ENCODE measurements around the gene CC2D1A.
A peak's percentile ranks its signal among the peaks of the same experiment; 100 is the strongest.

Gene CC2D1A

GRCh38 chr19:13905634-13906520, at the start of gene CC2D1A, which contains the start of gene BRME1:
Gene CC2D1A, plus strand, starts transcription at chr19:13906201. Its CDS starts 241 bp downstream, at chr19:13906442.
Gene BRME1, minus strand, starts transcription at chr19:13906117. Its CDS starts 1,225 bp downstream, at chr19:13904892.
- peak; percentile 77 for DNase-seq

- no peak for DNase-seq
Measured at GRCh38 chr19:13856497-13856896, 49.5 kb upstream of the CC2D1A start.

- DNase-seq, result no peak
Measured at GRCh38 chr19:13859361-13859880, 46.6 kb upstream of the CC2D1A start.

GRCh38 chr19:13860679-13861391, 45.2 kb upstream of the CC2D1A start:
- no peak for DNase-seq

GRCh38 chr19:13861392-13861713, 44.6 kb upstream of the CC2D1A start:
- DNase-seq, result no peak

GRCh38 chr19:13861714-13862531, 44.1 kb upstream of the CC2D1A start:
- peak; percentile 84 for DNase-seq

GRCh38 chr19:13864046-13864666, 41.8 kb upstream of the CC2D1A start:
- DNase-seq, result no peak

GRCh38 chr19:13864667-13865570, 41.1 kb upstream of the CC2D1A start:
- DNase-seq, result no peak

- no peak for DNase-seq
Measured at GRCh38 chr19:13865571-13866462, 40.2 kb upstream of the CC2D1A start.

- no peak for DNase-seq
Measured at GRCh38 chr19:13866463-13867046, 39.4 kb upstream of the CC2D1A start.

GRCh38 chr19:13868663-13869062, 37.3 kb upstream of the CC2D1A start:
- no peak for DNase-seq

- no peak for DNase-seq
Measured at GRCh38 chr19:13869281-13869680, 36.7 kb upstream of the CC2D1A start.

- no peak for DNase-seq
Measured at GRCh38 chr19:13870873-13871272, 35.1 kb upstream of the CC2D1A start.

GRCh38 chr19:13872339-13872694, 33.7 kb upstream of the CC2D1A start:
- DNase-seq, result no peak

GRCh38 chr19:13872695-13873389, 33.2 kb upstream of the CC2D1A start:
- DNase-seq, result no peak

GRCh38 chr19:13873834-13874515, 32.0 kb upstream of the CC2D1A start:
- no peak for DNase-seq

GRCh38 chr19:13875824-13876223, 30.2 kb upstream of the CC2D1A start:
- no peak for DNase-seq

- DNase-seq, result no peak
Measured at GRCh38 chr19:13876834-13877233, 29.2 kb upstream of the CC2D1A start, which contains the start of gene NANOS3. Gene NANOS3, plus strand, starts transcription at chr19:13877134. Its CDS starts 115 bp downstream, at chr19:13877249.

GRCh38 chr19:13877303-13877702, 28.7 kb upstream of the CC2D1A start:
- DNase-seq, result no peak

Measured in T1000 (cell line).